IPS-15b (cell line): ENCODE measurements around the gene CCDC159.
"Not testable (repeated sequence)": the region's sequence is repeated elsewhere in the genome, so short reads cannot be mapped to it uniquely, and the experiment has no call there.

ENCODE experiments used
- H3K27me3 ChIP-seq: one replicate; pipeline ENCODE4 v1.6.1; 2013; ENCODE audit warnings: low read length; ENCODE audit not compliant: control insufficient read depth, insufficient read depth
- H3K36me3 ChIP-seq: one replicate; pipeline ENCODE4 v1.6.1; 2013; ENCODE audit warnings: low read length; ENCODE audit not compliant: control insufficient read depth, insufficient read depth
- H3K4me1 ChIP-seq: one replicate; pipeline ENCODE4 v1.6.1; 2013; ENCODE audit warnings: mild to moderate bottlenecking, low read length; ENCODE audit not compliant: control insufficient read depth, insufficient read depth
- H3K4me3 ChIP-seq: one replicate; pipeline ENCODE4 v1.5.1; 2013; ENCODE audit warnings: low read depth, low read length
- H3K9ac ChIP-seq: one replicate; pipeline ENCODE4 v1.6.1; 2013; ENCODE audit warnings: low read depth, mild to moderate bottlenecking, low read length
- H3K9me3 ChIP-seq: one replicate; pipeline ENCODE4 v1.6.1; 2013; ENCODE audit warnings: mild to moderate bottlenecking, low read length; ENCODE audit not compliant: control insufficient read depth, insufficient read depth

CCDC159 gene

GRCh38 chr19:11375143-11375948 is 29.0 kb downstream of the CCDC159 start:
- peaks cover 2% of the 10 kb centered on the region for H3K4me1 ChIP-seq

GRCh38 chr19:11377237-11377636 is 30.9 kb downstream of the CCDC159 start:
- H3K4me3 ChIP-seq, result no peak overlapping the region
- peaks cover 2% of the 10 kb centered on the region for H3K4me1 ChIP-seq
- H3K9ac ChIP-seq, result no peak overlapping the region
- H3K36me3 ChIP-seq, result peaks cover 4% of the 10 kb centered on the region
- no peaks in the 10 kb centered on the region for H3K27me3 ChIP-seq
- no peaks in the 10 kb centered on the region for H3K9me3 ChIP-seq

More at GRCh38 chr19:11375143-11375948, 29.0 kb downstream of the CCDC159 start:
- Histone ChIP-seq H3K36me3 (peaks cover 6% of the 10 kb centered on the region), H3K9me3 (no peaks in the 10 kb centered on the region), H3K27me3 (no peaks in the 10 kb centered on the region), H3K4me3 (peak overlapping the region; percentile 84), H3K9ac (peak overlapping the region; percentile 79)

- no peak overlapping the region for H3K9ac ChIP-seq
- no peak overlapping the region for H3K4me3 ChIP-seq
- peaks cover 4% of the 10 kb centered on the region for H3K36me3 ChIP-seq
- peaks cover 2% of the 10 kb centered on the region for H3K4me1 ChIP-seq
- no peaks in the 10 kb centered on the region for H3K27me3 ChIP-seq
- H3K9me3 ChIP-seq, result no peaks in the 10 kb centered on the region
These were observed 31.4 kb downstream of the CCDC159 start for GRCh38 chr19:11377756-11378155.

GRCh38 chr19:11378319-11379189 is 32.2 kb downstream of the CCDC159 start:
- H3K4me1 ChIP-seq, result peaks cover 2% of the 10 kb centered on the region
- H3K4me3 ChIP-seq, result no peak overlapping the region
- H3K9ac ChIP-seq, result no peak overlapping the region

GRCh38 chr19:11379269-11379845 is 33.0 kb downstream of the CCDC159 start:
- H3K4me3 ChIP-seq, H3K4me1 ChIP-seq, H3K36me3 ChIP-seq, H3K27me3 ChIP-seq, H3K9me3 ChIP-seq, H3K9ac ChIP-seq: not testable (repeated sequence)

More at GRCh38 chr19:11378319-11379189, 32.2 kb downstream of the CCDC159 start:
- Histone ChIP-seq H3K9me3 (no peaks in the 10 kb centered on the region), H3K36me3 (peaks cover 4% of the 10 kb centered on the region), H3K27me3 (no peaks in the 10 kb centered on the region)

- Histone ChIP-seq H3K27me3 (no peaks in the 10 kb centered on the region), H3K9ac (no peak overlapping the region), H3K4me1 (peaks cover 2% of the 10 kb centered on the region), H3K36me3 (peaks cover 4% of the 10 kb centered on the region), H3K9me3 (no peaks in the 10 kb centered on the region), H3K4me3 (peak overlapping the region; percentile 94)
These were observed 33.6 kb downstream of the CCDC159 start for GRCh38 chr19:11379857-11380350.

GRCh38 chr19:11380653-11381537 is 34.6 kb downstream of the CCDC159 start:
- peak overlapping the region; percentile 79 for H3K9ac ChIP-seq
- no peaks in the 10 kb centered on the region for H3K27me3 ChIP-seq
- no peaks in the 10 kb centered on the region for H3K9me3 ChIP-seq
- H3K36me3 ChIP-seq, result peaks cover under 1% of the 10 kb centered on the region
- H3K4me1 ChIP-seq, result peaks cover 2% of the 10 kb centered on the region
- peak overlapping the region; percentile 94 for H3K4me3 ChIP-seq

GRCh38 chr19:11382898-11383705 is 36.8 kb downstream of the CCDC159 start:
- Histone ChIP-seq H3K9me3 (no peaks in the 10 kb centered on the region), H3K4me1 (peaks cover 2% of the 10 kb centered on the region), H3K36me3 (no peaks in the 10 kb centered on the region), H3K27me3 (no peaks in the 10 kb centered on the region), H3K4me3 (peak overlapping the region; percentile 75), H3K9ac (no peak overlapping the region)

- Histone ChIP-seq H3K9ac (no peak overlapping the region), H3K4me1 (no peaks in the 10 kb centered on the region), H3K36me3 (no peaks in the 10 kb centered on the region), H3K27me3 (no peaks in the 10 kb centered on the region), H3K4me3 (peak overlapping the region; percentile 75), H3K9me3 (no peaks in the 10 kb centered on the region)
These were observed 37.4 kb downstream of the CCDC159 start for GRCh38 chr19:11383706-11384048.

GRCh38 chr19:11384778-11385129 is 38.4 kb downstream of the CCDC159 start:
- no peaks in the 10 kb centered on the region for H3K27me3 ChIP-seq
- no peak overlapping the region for H3K4me3 ChIP-seq
- no peaks in the 10 kb centered on the region for H3K9me3 ChIP-seq
- H3K9ac ChIP-seq, result no peak overlapping the region
- no peaks in the 10 kb centered on the region for H3K4me1 ChIP-seq
- no peaks in the 10 kb centered on the region for H3K36me3 ChIP-seq
